Stimulated activated CD8-positive, alpha-beta memory T cell treated with anti-CD3 and anti-CD28 coated beads, Interleukin-15, amount 100 ng/mL, for 1 hour (primary cell): ENCODE results near the gene ALDH16A1.

ENCODE experiments used
- DNase-seq: peaks from one replicate; pipeline ENCODE4 v3.0.0-alpha.2; 2020; ENCODE audit warnings: low read depth

ALDH16A1 gene

GRCh38 chr19:49514151-49514550 is 61.1 kb downstream of the ALDH16A1 start:
- no peak for DNase-seq

- DNase-seq = no peak
Observed at GRCh38 chr19:49515767-49516166, 62.7 kb downstream of the ALDH16A1 start.

- DNase-seq = no peak
Observed at GRCh38 chr19:49518033-49518432, 65.0 kb downstream of the ALDH16A1 start.
